DMS53 (cell line): Measurements from ENCODE around the gene CBARP.
A peak's percentile ranks its signal among the peaks of the same experiment; 100 is the strongest.

Source experiments
- DNase-seq: peaks from one replicate; lab custom pipeline; 2025; lab: John Stamatoyannopoulos, UW

CBARP gene

GRCh38 chr19:1237754-1238368 is at the start of gene CBARP:
Gene CBARP, minus strand, starts transcription at chr19:1238005. Its CDS starts 1,905 bp downstream, at chr19:1236100.
- DNase-seq = peak; percentile 60

GRCh38 chr19:1286487-1287353 is 48.9 kb upstream of the CBARP start:
- DNase-seq = no peak

- peak; percentile 49 for DNase-seq
Measured at GRCh38 chr19:1285737-1286360, 48.0 kb upstream of the CBARP start, which contains the start of gene EFNA2. Gene EFNA2, plus strand, starts transcription at chr19:1285873. Its CDS starts 296 bp downstream, at chr19:1286169.

- no peak for DNase-seq
Measured at GRCh38 chr19:1284979-1285736, 47.4 kb upstream of the CBARP start.

DNA sequence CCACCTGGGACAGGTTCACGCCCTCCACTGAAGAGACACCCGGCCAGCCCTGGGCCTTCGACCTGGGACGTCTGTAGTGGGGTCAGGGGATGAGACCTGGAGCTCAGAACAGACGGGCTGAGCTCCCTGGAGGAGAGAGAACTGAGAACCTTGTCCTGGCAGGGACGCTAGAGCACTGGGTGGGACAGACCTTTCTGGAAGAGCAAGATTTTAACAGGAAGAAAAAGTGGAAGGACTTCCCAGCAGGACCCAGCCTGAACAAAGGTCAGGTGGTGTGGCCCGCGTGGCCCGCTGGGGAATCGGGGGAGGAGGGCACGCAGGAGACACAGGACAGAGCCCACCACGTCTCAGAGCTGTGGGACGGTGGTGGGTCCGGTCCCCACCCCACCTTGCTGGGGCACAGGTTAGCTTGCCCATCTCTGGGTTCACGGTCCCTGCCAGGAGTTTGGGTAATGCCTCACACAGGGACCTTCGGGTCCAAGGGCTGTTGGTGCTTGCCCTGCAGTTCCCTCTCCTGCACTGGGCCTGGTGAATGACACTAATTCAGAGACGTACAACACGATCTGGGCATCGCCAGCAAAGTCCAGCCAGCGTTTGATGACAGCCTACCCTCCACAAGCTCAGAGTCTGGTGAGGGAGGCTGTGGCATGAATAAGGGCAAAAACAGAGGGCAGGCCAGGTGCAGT is 46.6 kb upstream of the CBARP start:
- DNase-seq = peak; percentile 60

DNA sequence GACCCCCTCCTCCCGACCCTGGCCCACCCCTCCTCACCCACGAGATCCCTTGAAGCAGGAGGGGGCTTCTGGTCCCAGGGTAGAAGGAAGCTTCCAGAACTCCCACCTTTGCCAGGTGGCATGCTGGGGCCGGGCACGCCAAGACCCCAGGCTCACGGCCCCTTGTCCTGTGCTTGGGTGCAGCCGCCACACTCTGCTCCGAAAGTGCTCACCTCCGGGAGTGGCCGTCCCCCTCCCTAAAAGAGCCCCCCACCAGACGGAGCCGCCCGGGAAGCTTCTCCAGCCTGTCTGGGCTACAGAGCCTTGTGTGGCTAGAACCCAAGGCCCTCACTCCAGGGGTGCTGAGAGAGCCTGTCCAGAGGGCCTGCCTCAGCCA is 46.1 kb upstream of the CBARP start:
- DNase-seq = no peak

DNA sequence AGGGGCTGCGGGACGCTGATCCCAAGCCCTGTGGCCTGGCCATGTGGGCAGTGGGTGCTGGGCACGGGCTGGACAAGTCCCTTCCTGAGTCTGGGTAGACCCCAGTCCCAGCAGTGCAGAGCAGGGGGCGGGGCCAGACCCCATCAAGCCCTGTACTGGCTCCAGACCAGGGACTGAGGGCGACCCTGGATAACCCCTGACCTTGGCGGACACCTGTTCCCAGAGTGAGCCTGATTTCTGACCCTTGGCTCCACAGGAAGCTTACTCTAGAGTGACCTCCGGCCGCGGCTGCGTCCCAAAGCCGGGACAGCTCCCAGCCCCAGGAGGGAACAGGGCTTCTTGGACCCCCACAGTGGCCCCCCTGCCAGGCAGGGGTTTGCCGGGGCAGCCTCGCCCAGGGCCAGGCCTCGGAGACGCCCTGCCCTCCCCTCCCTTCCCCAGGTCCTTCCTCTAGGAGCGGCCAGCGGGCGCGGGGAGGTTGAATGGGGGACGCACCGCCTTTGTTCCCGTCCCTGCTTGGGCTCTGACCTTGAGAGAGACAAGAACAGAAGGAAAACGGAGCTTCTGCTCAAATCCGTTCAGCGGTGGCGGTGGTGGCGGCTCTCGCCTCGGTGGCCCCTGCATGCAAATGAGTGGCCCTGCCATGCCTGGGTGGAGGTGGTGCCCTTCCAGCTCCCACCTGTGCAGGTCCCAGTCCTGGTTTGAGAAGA is 45.6 kb upstream of the CBARP start:
- DNase-seq = no peak

- DNase-seq = peak; percentile 45
Measured at GRCh38 chr19:1282588-1283206, 44.9 kb upstream of the CBARP start.

DNA sequence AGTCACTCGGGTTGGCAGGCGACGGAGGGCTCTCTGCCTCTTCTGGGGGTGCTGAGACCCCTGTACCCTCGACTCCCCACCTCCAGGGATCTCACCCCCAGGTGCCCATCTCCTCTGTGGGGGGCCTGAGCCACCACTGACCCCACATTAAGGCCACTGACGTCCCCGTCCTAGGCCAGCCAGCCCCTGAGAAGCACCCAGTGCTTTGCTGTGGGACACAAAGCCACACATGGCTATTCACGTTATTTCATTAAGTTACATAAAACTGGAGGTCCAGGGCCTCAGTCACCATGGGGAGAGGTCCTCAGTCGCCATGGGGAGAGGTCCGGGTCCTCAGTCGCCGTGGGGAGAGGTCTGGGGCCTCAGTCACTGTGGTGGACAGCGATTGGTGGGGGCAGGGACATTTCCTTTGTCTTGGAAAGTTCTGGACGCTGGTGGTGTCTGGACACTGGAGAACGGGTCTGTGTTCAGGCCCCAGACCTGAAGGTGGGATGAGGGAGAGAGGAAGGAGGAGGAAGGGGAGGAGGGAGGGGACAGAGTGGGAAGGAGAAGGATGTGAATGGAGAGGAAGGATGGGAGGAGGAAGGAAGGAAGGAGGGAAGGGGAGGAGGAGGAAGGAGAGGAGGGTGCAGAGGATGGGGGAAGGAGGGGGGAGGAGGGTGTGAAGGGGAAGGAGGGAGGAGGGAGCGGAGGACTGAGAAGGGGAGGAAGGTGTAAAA is 43.9 kb upstream of the CBARP start:
- no peak for DNase-seq

DNA sequence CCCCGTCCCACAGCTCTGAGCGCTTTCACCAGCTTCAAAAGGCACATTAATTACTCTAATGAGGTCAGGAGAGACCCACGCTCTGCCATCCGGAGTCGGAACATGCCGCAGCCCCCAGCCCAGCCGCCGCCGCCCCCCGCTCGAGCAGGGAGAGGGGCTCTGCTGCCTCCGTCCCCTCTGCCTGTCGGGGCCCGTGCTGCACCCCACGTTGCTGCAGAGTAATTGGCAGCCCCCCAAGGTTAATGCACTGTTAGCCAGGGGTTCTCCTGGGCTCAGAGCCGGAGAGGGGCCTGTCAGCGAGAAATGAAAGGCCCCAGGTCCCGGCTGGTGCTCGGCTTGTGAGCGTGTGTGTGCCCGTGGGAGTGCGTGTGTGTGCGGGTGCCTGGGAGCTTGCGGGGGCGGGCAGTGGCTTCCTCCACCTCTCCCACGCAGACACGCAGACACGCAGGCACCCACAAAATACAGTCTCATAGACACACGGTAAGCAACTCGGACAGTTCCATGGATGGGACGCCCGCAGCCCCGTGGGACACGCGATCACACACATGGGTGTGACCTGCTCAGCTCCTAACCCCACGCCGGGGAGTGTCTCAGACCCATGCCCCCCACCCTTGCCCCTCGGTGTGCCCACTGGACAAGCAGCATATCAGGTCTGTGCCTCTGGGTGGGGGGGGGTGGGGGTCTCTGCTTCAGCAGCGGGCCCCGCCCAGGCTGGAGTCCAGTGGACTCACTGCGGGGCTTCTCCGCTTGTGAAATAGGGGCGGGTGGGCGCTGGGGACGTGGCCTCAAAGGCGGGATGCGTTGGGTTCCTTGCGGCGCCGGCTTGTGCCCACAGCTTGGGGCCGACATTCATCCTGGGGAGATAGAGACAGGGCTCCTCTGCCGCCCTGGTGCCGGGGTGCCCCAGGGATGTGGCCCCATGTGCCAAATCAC is 43.1 kb upstream of the CBARP start:
- no peak for DNase-seq

DNA sequence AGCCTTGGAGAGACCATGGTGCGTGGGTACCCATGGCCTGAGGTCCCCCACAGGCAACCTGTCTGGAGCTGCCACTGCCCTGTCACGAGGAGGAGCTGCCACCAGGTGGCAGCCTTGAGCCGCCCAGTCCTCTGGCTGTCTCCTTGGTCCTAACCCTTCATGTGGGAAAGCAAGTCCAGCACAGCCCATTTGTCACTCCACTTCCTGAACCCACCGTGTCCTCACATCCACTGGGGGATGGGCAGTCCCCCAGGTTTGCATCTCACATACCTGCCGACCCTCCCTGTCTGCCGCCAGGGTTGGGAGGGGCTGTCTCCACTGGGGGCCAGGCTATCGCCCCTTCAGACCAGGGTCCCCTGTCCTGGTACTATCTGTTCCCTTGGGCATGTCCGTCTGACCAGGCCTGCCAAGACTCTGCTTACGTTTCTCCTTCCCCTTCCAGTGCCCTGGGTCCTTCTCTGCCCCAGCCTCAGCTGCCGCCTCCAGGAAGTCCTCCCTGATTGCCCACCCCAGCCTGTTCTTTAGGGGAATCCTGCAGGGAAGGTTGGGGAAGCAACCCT is 42.1 kb upstream of the CBARP start:
- peak; percentile 82 for DNase-seq

DNA sequence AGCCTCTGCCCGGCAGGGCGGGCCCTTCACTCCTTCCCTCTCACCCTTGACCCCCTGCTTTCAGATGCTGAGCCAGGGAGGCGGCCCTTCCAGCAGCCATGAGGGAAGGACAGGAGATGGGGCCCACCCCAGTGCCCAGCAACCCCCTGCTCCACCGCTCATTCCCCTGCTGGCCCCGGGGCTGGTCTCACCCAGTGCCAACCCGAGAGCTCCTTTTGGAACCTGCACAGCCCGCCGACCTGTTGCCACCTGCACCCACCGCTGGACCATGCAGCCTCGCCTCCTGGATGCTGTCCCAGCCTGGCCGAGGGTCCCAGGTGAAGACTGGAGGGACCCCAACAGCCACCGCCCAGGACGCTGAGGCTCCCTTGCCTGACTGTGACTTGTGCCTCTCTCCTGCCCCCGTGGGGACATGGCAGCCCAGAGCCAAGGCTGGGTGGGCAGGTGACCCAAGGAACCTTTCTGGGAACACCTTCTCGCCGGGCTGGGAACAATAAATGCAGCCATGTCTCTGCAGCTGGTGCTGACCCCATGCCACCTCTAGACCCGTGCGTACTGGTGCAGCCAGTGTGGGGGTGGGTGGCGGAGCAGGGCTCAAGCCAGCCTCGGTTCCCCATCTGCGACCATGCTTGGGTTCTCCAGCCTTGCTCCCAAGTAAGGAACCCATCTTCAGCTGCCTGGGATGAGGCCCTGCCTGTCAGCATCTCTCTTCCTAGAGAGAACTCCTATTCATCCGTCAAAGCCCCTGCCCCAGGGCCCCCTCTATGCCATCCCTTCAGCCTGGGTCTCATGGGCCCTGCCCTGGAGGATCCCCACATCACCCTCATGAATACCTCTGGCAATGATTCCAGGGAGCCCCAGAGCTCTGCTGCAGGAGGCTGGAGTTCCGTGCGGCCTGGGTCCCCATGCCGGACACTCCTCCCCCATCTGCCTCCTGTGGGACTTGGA is 41.2 kb upstream of the CBARP start:
- no peak for DNase-seq

- no peak for DNase-seq
Measured at GRCh38 chr19:1278074-1278473, 40.3 kb upstream of the CBARP start.

- no peak for DNase-seq
Measured at GRCh38 chr19:1277061-1277460, 39.3 kb upstream of the CBARP start.

DNA sequence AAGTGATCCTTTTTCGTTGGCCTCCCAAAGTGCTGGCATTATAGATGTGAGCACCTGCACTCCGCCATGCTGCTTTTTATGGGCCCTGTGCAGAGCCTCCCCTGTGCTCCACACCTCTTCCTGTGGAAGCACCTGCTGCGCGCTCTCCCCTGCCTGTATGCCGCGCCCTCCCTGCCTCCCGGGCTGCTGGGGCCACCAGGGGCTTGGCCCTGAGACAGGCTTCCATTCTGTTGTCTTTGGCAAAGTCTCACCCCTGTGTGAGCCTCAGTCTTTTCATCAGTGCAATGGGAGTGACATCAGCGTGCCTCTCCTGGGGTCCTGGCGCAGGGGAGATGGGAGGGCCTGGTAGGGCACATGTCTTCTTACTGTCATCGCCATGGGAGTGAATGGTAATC is 38.8 kb upstream of the CBARP start:
- peak; percentile 61 for DNase-seq

DNA sequence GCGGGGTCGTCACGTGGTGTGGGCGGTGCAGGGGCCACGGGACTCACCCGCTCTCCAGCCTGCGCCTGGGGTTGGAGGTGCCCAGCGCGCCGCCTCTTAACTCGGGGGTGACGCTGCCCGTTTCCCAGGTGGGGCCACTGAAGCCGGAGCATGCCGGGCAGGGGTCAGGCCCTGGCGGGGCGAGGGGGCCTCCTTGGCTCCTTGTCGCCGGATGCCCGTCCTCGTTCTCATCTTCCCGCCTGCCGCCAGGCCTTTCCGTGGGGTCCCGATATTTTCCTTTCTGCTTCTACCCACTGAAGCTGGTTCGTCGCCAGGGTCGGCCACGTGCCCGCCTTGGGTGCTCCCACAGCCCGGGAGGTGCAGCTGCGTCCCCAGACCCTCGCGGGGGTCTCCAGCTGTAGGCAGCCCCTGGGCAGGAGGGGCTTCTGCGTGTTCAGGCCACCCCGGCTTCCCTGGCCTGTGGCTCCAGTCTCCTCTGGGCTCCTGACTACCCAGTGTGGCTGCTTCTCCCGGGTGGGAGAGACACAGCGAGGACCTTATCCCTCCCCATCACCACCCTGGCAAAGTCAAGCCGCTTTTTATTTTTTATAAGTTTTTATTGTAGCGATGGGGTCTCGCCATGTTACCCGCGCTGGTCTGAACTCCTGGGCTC is 38.3 kb upstream of the CBARP start:
- DNase-seq = no peak
